ENCODE results near the gene SAG. TPM values are rescaled to one million over a fixed set of nuclear protein-coding genes. Genes with fewer than 3 reads are reported as not detected.

The SAG gene
- total and polyA plus RNA-seq, 12 donors: 0.06 to 0.20 TPM; not detected in 10

DNA sequence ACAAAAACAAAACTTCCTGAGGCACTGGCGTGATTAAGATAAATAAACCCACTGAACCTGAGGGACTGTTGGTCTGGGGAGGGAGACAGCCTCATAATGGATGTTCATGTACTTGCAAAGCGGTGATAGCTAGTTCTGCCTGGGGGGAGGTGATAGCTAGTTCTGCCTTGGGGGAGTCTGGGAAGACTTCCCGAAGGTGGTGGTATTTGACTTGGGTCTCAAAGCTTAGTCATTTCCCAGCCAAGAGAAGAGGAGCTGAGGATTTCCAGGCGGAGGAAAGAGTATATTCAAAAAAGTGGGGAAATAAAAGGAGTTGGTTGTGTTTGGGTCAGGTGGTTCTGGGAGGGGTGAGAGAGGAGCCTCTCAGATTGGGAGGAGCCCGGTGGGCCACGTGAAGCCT, 71.4 kb downstream of the SAG start:
- TF ChIP-seq, protein P1, sequence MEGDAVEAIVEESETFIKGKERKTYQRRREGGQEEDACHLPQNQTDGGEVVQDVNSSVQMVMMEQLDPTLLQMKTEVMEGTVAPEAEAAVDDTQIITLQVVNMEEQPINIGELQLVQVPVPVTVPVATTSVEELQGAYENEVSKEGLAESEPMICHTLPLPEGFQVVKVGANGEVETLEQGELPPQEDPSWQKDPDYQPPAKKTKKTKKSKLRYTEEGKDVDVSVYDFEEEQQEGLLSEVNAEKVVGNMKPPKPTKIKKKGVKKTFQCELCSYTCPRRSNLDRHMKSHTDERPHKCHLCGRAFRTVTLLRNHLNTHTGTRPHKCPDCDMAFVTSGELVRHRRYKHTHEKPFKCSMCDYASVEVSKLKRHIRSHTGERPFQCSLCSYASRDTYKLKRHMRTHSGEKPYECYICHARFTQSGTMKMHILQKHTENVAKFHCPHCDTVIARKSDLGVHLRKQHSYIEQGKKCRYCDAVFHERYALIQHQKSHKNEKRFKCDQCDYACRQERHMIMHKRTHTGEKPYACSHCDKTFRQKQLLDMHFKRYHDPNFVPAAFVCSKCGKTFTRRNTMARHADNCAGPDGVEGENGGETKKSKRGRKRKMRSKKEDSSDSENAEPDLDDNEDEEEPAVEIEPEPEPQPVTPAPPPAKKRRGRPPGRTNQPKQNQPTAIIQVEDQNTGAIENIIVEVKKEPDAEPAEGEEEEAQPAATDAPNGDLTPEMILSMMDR (IDR thresholded peaks at IDR 0.05): no peak
- TF ChIP-seq POLR2A (IDR thresholded peaks at IDR 0.05): no peak
- H3K36me3 ChIP-seq (replicated peaks in 1 of 2): no peaks in the 10 kb centered on the region
- no peak overlapping the region for H3K4me3 ChIP-seq
- H3K9me3 ChIP-seq (replicated peaks in 1 of 3): no peaks in the 10 kb centered on the region
- H3K27ac ChIP-seq: no peak overlapping the region
- no peak for DNase-seq
- H3K27me3 ChIP-seq: no peaks in the 10 kb centered on the region
- 87 to 95% (median 91%) methylated on average over 6 of the region's 6 CpGs for WGBS, 4 donors
- intact Hi-C loops (cut with DNase I): no loop called here
- H3K4me1 ChIP-seq (replicated peaks in 1 of 2): no peaks in the 10 kb centered on the region

DNA sequence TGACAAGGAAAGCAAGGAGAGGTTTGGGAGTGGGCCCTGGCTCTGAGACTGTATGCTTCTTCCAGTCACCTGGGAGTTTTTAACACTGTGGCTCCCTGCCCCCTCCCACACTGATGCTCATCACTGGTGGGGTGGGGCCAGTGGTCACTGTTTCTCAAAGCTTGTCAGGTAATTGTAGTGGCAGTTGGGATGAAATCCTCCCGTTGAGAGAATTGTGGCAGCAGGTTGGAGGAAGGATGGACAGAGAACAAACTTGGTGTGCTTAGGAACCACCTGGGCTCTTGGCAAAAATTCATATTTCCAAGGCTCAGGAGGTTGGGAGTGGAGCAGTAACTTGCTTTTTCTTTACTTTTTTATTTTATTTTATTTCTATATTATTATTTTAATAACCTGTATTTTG, 71.8 kb downstream of the SAG start:
- WGBS, 4 donors: 62 to 82% (median 69%) methylated on average over 1 of the region's 1 CpG
- intact Hi-C loops (cut with DNase I): no loop called here
- no peaks in the 10 kb centered on the region for H3K27me3 ChIP-seq
- no peak for DNase-seq
- no peak overlapping the region for H3K4me3 ChIP-seq
- H3K4me1 ChIP-seq (replicated peaks in 1 of 2): no peaks in the 10 kb centered on the region
- no peaks in the 10 kb centered on the region for H3K36me3 ChIP-seq (replicated peaks in 1 of 2)
- no peak for TF ChIP-seq POLR2A (IDR thresholded peaks at IDR 0.05)
- TF ChIP-seq, protein P1 (IDR thresholded peaks at IDR 0.05): no peak
- no peaks in the 10 kb centered on the region for H3K9me3 ChIP-seq (replicated peaks in 1 of 3)
- no peak overlapping the region for H3K27ac ChIP-seq

DNA sequence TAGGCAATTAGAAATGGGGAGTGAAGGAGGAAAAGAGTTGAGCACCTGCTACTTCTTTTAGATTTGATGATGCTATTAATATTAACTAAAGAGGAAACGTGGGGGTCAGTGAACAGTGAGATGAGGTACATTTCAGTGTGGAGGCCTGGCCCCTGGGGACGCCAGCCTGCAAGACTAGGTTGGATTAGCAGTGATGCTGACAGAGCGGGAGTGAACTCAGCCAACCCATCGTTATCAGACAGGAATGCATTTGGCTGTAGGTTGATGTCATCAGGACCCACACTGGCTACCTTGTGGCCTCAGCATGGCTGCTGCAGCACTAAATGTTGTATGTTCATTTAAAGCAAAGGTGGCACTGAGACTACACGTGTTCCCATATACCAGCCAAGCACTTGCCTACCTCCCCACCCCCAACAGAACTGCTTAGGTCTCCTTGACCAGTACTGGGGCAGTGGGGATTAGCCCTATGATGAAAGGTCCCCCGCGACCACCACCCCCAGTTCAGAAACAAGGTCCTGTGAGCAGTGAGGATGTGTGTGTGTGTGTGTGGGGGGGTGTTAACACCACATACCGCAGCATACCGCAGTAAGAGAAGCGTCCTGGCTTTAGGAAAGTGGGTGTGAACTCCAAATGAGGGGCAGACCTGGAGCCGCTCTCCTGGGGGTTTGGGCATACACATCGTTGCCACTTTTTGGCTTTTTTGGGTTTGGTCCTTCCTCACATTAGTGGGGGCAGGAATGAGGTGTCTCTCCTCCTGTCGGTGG, 72.7 kb downstream of the SAG start:
- H3K36me3 ChIP-seq (replicated peaks in 1 of 2): no peaks in the 10 kb centered on the region
- no peak overlapping the region for H3K4me3 ChIP-seq
- intact Hi-C loops (cut with DNase I): no loop called here
- TF ChIP-seq, protein P1 (IDR thresholded peaks at IDR 0.05): no peak
- TF ChIP-seq POLR2A (IDR thresholded peaks at IDR 0.05): no peak
- no peak overlapping the region for H3K27ac ChIP-seq
- no peaks in the 10 kb centered on the region for H3K9me3 ChIP-seq (replicated peaks in 1 of 3)
- no peaks in the 10 kb centered on the region for H3K27me3 ChIP-seq
- WGBS, 4 donors: 91 to 94% (median 93%) methylated on average over 12 to 13 of the region's 13 CpGs
- no peak for DNase-seq
- H3K4me1 ChIP-seq (replicated peaks in 1 of 2): no peaks in the 10 kb centered on the region

- H3K4me3 ChIP-seq: no peak overlapping the region
- TF ChIP-seq POLR2A (IDR thresholded peaks at IDR 0.05): no peak
- no peak for DNase-seq
- no peaks in the 10 kb centered on the region for H3K4me1 ChIP-seq (replicated peaks in 1 of 2)
- intact Hi-C loops (cut with DNase I): no loop called here
- H3K36me3 ChIP-seq (replicated peaks in 1 of 2): no peaks in the 10 kb centered on the region
- no peaks in the 10 kb centered on the region for H3K9me3 ChIP-seq (replicated peaks in 1 of 3)
- H3K27ac ChIP-seq: no peak overlapping the region
- WGBS, 4 donors: 83 to 93% (median 88%) methylated on average over 9 to 11 of the region's 11 CpGs
- H3K27me3 ChIP-seq: no peaks in the 10 kb centered on the region
Observed at GRCh38 chr2:233380995-233381637, 73.5 kb downstream of the SAG start.

Measured in adrenal gland (tissue), 12 donors.